GM23248 (cell line): ENCODE data around the gene ATF6. TPM values are rescaled to one million over a fixed set of nuclear protein-coding genes. Genes with fewer than 3 reads are reported as not detected.
"Not testable (repeated sequence)": the region's sequence is repeated elsewhere in the genome, so short reads cannot be mapped to it uniquely, and the experiment has no call there.

Source experiments
- DNase-seq: peaks from one replicate; pipeline ENCODE4 v3.0.0-alpha.2; 2015
- H2AFZ ChIP-seq: fragments of 200-600 bp; sonication (generic); 2 replicates; pipeline ENCODE4 v1.6.1; 2016; ENCODE audit warnings: antibody characterized with exemption
- H3F3A ChIP-seq: fragments of 200-600 bp; sonication (generic); 2 replicates; pipeline ENCODE4 v1.6.1; 2016; ENCODE audit warnings: mild to moderate bottlenecking, antibody characterized with exemption, mixed run types; ENCODE audit not compliant: insufficient read depth
- H3K27ac ChIP-seq: fragments of 200-600 bp; sonication (generic); 2 replicates; pipeline ENCODE4 v1.5.1; 2016; ENCODE audit warnings: mild to moderate bottlenecking
- H3K27me3 ChIP-seq: fragments of 200-600 bp; sonication (generic); replicated peaks from 2 replicates; pipeline ENCODE4 v1.6.1; 2016; ENCODE audit warnings: mild to moderate bottlenecking; ENCODE audit not compliant: insufficient read depth
- H3K36me3 ChIP-seq: fragments of 200-600 bp; sonication (generic); 2 replicates; pipeline ENCODE4 v1.6.1; 2016; ENCODE audit warnings: low read depth, mild to moderate bottlenecking
- H3K4me1 ChIP-seq: fragments of 200-600 bp; sonication (generic); 2 replicates; pipeline ENCODE4 v1.6.1; 2016; ENCODE audit warnings: mild to moderate bottlenecking; ENCODE audit not compliant: insufficient read depth
- H3K4me2 ChIP-seq: fragments of 200-600 bp; sonication (generic); one replicate; pipeline ENCODE4 v1.6.1; 2016; ENCODE audit warnings: mild to moderate bottlenecking; ENCODE audit not compliant: unreplicated experiment
- H3K4me3 ChIP-seq: fragments of 200-600 bp; sonication (generic); 2 replicates; pipeline ENCODE4 v1.5.1; 2016; ENCODE audit warnings: mild to moderate bottlenecking
- H3K79me2 ChIP-seq: fragments of 200-600 bp; sonication (generic); 2 replicates; pipeline ENCODE4 v1.6.1; 2016; ENCODE audit warnings: mild to moderate bottlenecking; ENCODE audit not compliant: insufficient read depth
- H3K9ac ChIP-seq: fragments of 200-600 bp; sonication (generic); 2 replicates; pipeline ENCODE4 v1.6.1; 2016; ENCODE audit warnings: mild to moderate bottlenecking
- H3K9me2 ChIP-seq: fragments of 200-600 bp; sonication (generic); 2 replicates; pipeline ENCODE4 v1.6.1; 2016; ENCODE audit warnings: mixed run types, mild to moderate bottlenecking, moderate library complexity; ENCODE audit not compliant: insufficient read depth
- H3K9me3 ChIP-seq: fragments of 200-600 bp; sonication (generic); one replicate; pipeline ENCODE4 v1.6.1; 2017; ENCODE audit warnings: low read depth
- H4K20me1 ChIP-seq: fragments of 200-600 bp; sonication (generic); 2 replicates; pipeline ENCODE4 v1.6.0; 2016; ENCODE audit not compliant: insufficient read depth
- EZH2 ChIP-seq: fragments of 200-600 bp; sonication (generic); IDR thresholded peaks from 2 replicates; pipeline ENCODE4 v1.6.1; 2018; ENCODE audit warnings: antibody characterized with exemption, mild to moderate bottlenecking; ENCODE audit not compliant: insufficient read depth, poor library complexity, severe bottlenecking
- EZH2phosphoT487 ChIP-seq: fragments of 200-600 bp; sonication (generic); IDR thresholded peaks from 2 replicates; pipeline ENCODE4 v1.6.1; 2018; ENCODE audit warnings: antibody characterized with exemption, moderate library complexity, mild to moderate bottlenecking, low read depth; ENCODE audit not compliant: insufficient read depth
- WGBS, 2 experiments: methylation state at CpG; one replicate each; pipeline ENCODE4 v1.1.6; 2015 to 2017; ENCODE audit warnings: low lambda C conversion rate in 2 of 2, low coverage in 1 of 2; ENCODE audit errors: missing lambda C conversion rate in 2 of 2; 5-methylcytosine and 5-hydroxymethylcytosine counted together
- in situ Hi-C: fragments of 300-500 bp; cut with MboI; formaldehyde crosslinking; loops from 2 replicates; pipeline ENCODE4 v1.15.0; 2020
- polyA plus RNA-seq: library from polyadenylated mRNA; unstranded; fragments of >200 nt; fragmentation: Nextera tagmentation; extraction: Ambion mirVana; gene quantifications from 2 replicates; pipeline ENCODE4 v1.2.1, GENCODE V29; 2016
- total RNA-seq: library from RNA; depleted of rRNA; stranded (reverse); fragments of >200 nt; shearing (Covaris generic); gene quantifications from 2 replicates; pipeline ENCODE4 v1.2.3, GENCODE V29; 2014

Gene ATF6
- total and polyA plus RNA-seq, 2 experiments from 2014 or later = 14.8 to 19.8 TPM

- Histone ChIP-seq H2AFZ (no peak overlapping the region), H3K4me2 (no peak overlapping the region), H3F3A (no peaks in the 10 kb centered on the region), H3K79me2 (no peaks in the 10 kb centered on the region), H3K27me3 (no peaks in the 10 kb centered on the region), H3K9me3 (no peaks in the 10 kb centered on the region), H3K9me2 (no peaks in the 10 kb centered on the region), H3K4me3 (no peak overlapping the region), H4K20me1 (no peaks in the 10 kb centered on the region), H3K36me3 (no peaks in the 10 kb centered on the region), H3K4me1 (no peaks in the 10 kb centered on the region), H3K9ac (no peak overlapping the region), H3K27ac (no peak overlapping the region)
- in situ Hi-C loops = no loop called here
- TF ChIP-seq EZH2phosphoT487 (no peak), EZH2 (no peak)
- DNase-seq = peak; percentile 31
- WGBS, 2 experiments = 55 to 62% methylated on average over 2 of the region's 2 CpGs
Measured at GRCh38 chr1:161827786-161828185, 61.7 kb downstream of the ATF6 start.

GRCh38 chr1:161832299-161832907 is 66.3 kb downstream of the ATF6 start:
- DNase-seq, H3K27me3 ChIP-seq, H3K36me3 ChIP-seq, H3K9ac ChIP-seq, H3K79me2 ChIP-seq, H3K9me2 ChIP-seq, H3K4me3 ChIP-seq, H2AFZ ChIP-seq, H3K27ac ChIP-seq, in situ Hi-C loops, H3K9me3 ChIP-seq, H3K4me2 ChIP-seq, H4K20me1 ChIP-seq: not testable (repeated sequence)
- H3K4me1 ChIP-seq = peaks cover 17% of the 10 kb centered on the region
- peaks cover 15% of the 10 kb centered on the region for H3F3A ChIP-seq
- 92 to 98% methylated on average over 10 of the region's 10 CpGs for WGBS, 2 experiments

GRCh38 chr1:161834967-161835550 is 68.9 kb downstream of the ATF6 start:
- H3F3A ChIP-seq = peaks cover 15% of the 10 kb centered on the region
- H3K4me3 ChIP-seq = no peak overlapping the region
- H4K20me1 ChIP-seq = no peaks in the 10 kb centered on the region
- H3K79me2 ChIP-seq = no peaks in the 10 kb centered on the region
- no peak overlapping the region for H3K4me2 ChIP-seq
- H2AFZ ChIP-seq = no peak overlapping the region
- TF ChIP-seq EZH2phosphoT487 (no peak), EZH2 (no peak)
- no peaks in the 10 kb centered on the region for H3K27me3 ChIP-seq
- peak; percentile 41 for DNase-seq
- no peak overlapping the region for H3K27ac ChIP-seq
- H3K9me2 ChIP-seq = no peaks in the 10 kb centered on the region
- in situ Hi-C loops = no loop called here
- 44 to 60% methylated on average over 2 of the region's 2 CpGs for WGBS, 2 experiments
- peaks cover 17% of the 10 kb centered on the region for H3K4me1 ChIP-seq
- no peaks in the 10 kb centered on the region for H3K9me3 ChIP-seq
- H3K9ac ChIP-seq = no peak overlapping the region
- no peaks in the 10 kb centered on the region for H3K36me3 ChIP-seq

- Histone ChIP-seq H3K36me3 (no peaks in the 10 kb centered on the region), H3K79me2 (no peaks in the 10 kb centered on the region), H3K4me2 (peak overlapping the region; percentile 1), H3K9me2 (no peaks in the 10 kb centered on the region), H3K27ac (0 out of 2 replicates have a peak overlapping the region, but pooled peaks have one; percentile 9), H3K4me3 (no peak overlapping the region), H3K27me3 (no peaks in the 10 kb centered on the region), H3K4me1 (peaks cover 26% of the 10 kb centered on the region), H3K9ac (no peak overlapping the region), H3F3A (peaks cover 19% of the 10 kb centered on the region), H2AFZ (no peak overlapping the region), H4K20me1 (no peaks in the 10 kb centered on the region), H3K9me3 (no peaks in the 10 kb centered on the region)
- in situ Hi-C loops = no loop called here
- DNase-seq = peak; percentile 67
- TF ChIP-seq EZH2 (no peak), EZH2phosphoT487 (no peak)
- WGBS, 2 experiments = 9 to 13% methylated on average over 5 of the region's 5 CpGs
Measured at GRCh38 chr1:161836018-161836417, 69.9 kb downstream of the ATF6 start.

GRCh38 chr1:161838362-161838761 is 72.2 kb downstream of the ATF6 start:
- no peaks in the 10 kb centered on the region for H4K20me1 ChIP-seq
- peaks cover 25% of the 10 kb centered on the region for H3F3A ChIP-seq
- no peaks in the 10 kb centered on the region for H3K9me2 ChIP-seq
- DNase-seq = peak; percentile 17
- peaks cover 33% of the 10 kb centered on the region for H3K4me1 ChIP-seq
- WGBS, 2 experiments = 43 to 49% methylated on average over 3 of the region's 3 CpGs
- H3K9ac ChIP-seq = no peak overlapping the region
- H3K27me3 ChIP-seq = no peaks in the 10 kb centered on the region
- no peak overlapping the region for H3K4me2 ChIP-seq
- TF ChIP-seq EZH2 = no peak
- TF ChIP-seq EZH2phosphoT487 = no peak
- no peaks in the 10 kb centered on the region for H3K79me2 ChIP-seq
- H3K4me3 ChIP-seq = no peak overlapping the region
- H3K36me3 ChIP-seq = no peaks in the 10 kb centered on the region
- in situ Hi-C loops = no loop called here
- no peaks in the 10 kb centered on the region for H3K9me3 ChIP-seq
- H3K27ac ChIP-seq = no peak overlapping the region
- no peak overlapping the region for H2AFZ ChIP-seq
